Natural killer cell (primary cell): ENCODE data around the gene TMEM131. TPM values are rescaled to one million over a fixed set of nuclear protein-coding genes. Genes with fewer than 3 reads are reported as not detected.

ENCODE experiments used
- ATAC-seq, 3 donors: fragments of 150-1000 bp in 2 of 3; fragments of 200-7000 bp in 1 of 3; cut with Tn5 transposase; 1 replicate in 1 of 3; 2 replicates in 2 of 3; pipeline ENCODE4 v1.10.0; 2021; ENCODE audit warnings: mild to moderate bottlenecking in 2 of 3, moderate library complexity in 2 of 3
- DNase-seq, 2 donors: peaks; one replicate each; pipeline versions ENCODE4 v3.0.0 to v3.0.0-alpha.2; 2013 to 2021; ENCODE audit warnings: mixed read lengths in 1 of 2
- H3K27ac ChIP-seq: one replicate; pipeline ENCODE4 v1.5.1; 2013; ENCODE audit warnings: mild to moderate bottlenecking, low read length
- H3K27me3 ChIP-seq: one replicate; pipeline ENCODE4 v1.6.1; 2013; ENCODE audit warnings: low read length; ENCODE audit not compliant: control insufficient read depth, insufficient read depth
- H3K36me3 ChIP-seq: one replicate; pipeline ENCODE4 v1.6.1; 2013; ENCODE audit warnings: low read length; ENCODE audit not compliant: control insufficient read depth, insufficient read depth
- H3K4me1 ChIP-seq: one replicate; pipeline ENCODE4 v1.6.1; 2013; ENCODE audit warnings: low read length; ENCODE audit not compliant: control insufficient read depth, insufficient read depth
- H3K4me3 ChIP-seq: one replicate; pipeline ENCODE4 v1.5.1; 2013; ENCODE audit warnings: low read length
- H3K9me3 ChIP-seq: one replicate; pipeline ENCODE4 v1.6.1; 2013; ENCODE audit warnings: low read length; ENCODE audit not compliant: control insufficient read depth, insufficient read depth
- H3K27ac Mint-ChIP-seq, 2 donors: one replicate each; pipeline ENCODE4 v1.8.0; 2022; ENCODE audit warnings: mild to moderate bottlenecking in 2 of 2, mixed read lengths in 2 of 2, moderate library complexity in 1 of 2
- H3K27me3 Mint-ChIP-seq, 2 donors: one replicate each; pipeline ENCODE4 v1.8.0; 2022; ENCODE audit warnings: low read depth in 2 of 2, mixed read lengths in 2 of 2
- H3K36me3 Mint-ChIP-seq: one replicate; pipeline ENCODE4 v1.8.0; 2022; ENCODE audit warnings: mixed read lengths
- H3K4me1 Mint-ChIP-seq, 2 donors: one replicate each; pipeline ENCODE4 v1.8.0; 2022; ENCODE audit warnings: mixed read lengths in 2 of 2
- H3K4me3 Mint-ChIP-seq: one replicate; pipeline ENCODE4 v1.8.0; 2022; ENCODE audit warnings: mild to moderate bottlenecking, moderate library complexity, mixed read lengths
- H3K9me3 Mint-ChIP-seq, 2 donors: one replicate each; pipeline ENCODE4 v1.8.0; 2022; ENCODE audit warnings: mixed read lengths in 2 of 2
- WGBS: methylation state at CpG from one replicate; pipeline ENCODE4 v1.1.7; 2013; ENCODE audit warnings: missing lambda C conversion rate; ENCODE audit not compliant: insufficient coverage; 5-methylcytosine and 5-hydroxymethylcytosine counted together
- intact Hi-C: fragments of 100-400 bp; cut with micrococcal nuclease; formaldehyde crosslinking; loops from one replicate; pipeline ENCODE4 v1.14.2; 2022
- total RNA-seq, 4 donors: library from RNA; stranded (reverse); fragments of 120-200 nt in 1 of 4; gene quantifications; one replicate each; pipeline versions ENCODE4 v1.2.3 to v1.2.4, GENCODE V29; 2013 to 2022
- TF ChIP-seq, protein P1 (sequence below): fragments of 200-600 bp; IDR thresholded peaks from one replicate; pipeline ENCODE4 v1.8.0; 2022; ENCODE audit warnings: antibody characterized with exemption

The TMEM131 gene
- total RNA-seq, 3 donors from 2014 or later (not counting 1 experiment from before 2014, with no cell fraction given) = 44.8 to 72.1 (median 67.1) TPM

- DNase-seq = no peak
- Mint-ChIP-seq H3K27ac (no peak overlapping the region), H3K36me3 (no peaks in the 10 kb centered on the region), H3K27me3 (no peaks in the 10 kb centered on the region), H3K4me1 (no peaks in the 10 kb centered on the region), H3K9me3 (no peaks in the 10 kb centered on the region), H3K4me3 (no peak overlapping the region)
- Histone ChIP-seq H3K4me3 (no peak overlapping the region), H3K27ac (no peak overlapping the region), H3K36me3 (no peaks in the 10 kb centered on the region), H3K9me3 (no peaks in the 10 kb centered on the region), H3K27me3 (no peaks in the 10 kb centered on the region), H3K4me1 (peaks cover 11% of the 10 kb centered on the region)
- intact Hi-C loops = no loop called here
- WGBS = 74% methylated on average over 3 of the region's 3 CpGs
- TF ChIP-seq, protein P1, sequence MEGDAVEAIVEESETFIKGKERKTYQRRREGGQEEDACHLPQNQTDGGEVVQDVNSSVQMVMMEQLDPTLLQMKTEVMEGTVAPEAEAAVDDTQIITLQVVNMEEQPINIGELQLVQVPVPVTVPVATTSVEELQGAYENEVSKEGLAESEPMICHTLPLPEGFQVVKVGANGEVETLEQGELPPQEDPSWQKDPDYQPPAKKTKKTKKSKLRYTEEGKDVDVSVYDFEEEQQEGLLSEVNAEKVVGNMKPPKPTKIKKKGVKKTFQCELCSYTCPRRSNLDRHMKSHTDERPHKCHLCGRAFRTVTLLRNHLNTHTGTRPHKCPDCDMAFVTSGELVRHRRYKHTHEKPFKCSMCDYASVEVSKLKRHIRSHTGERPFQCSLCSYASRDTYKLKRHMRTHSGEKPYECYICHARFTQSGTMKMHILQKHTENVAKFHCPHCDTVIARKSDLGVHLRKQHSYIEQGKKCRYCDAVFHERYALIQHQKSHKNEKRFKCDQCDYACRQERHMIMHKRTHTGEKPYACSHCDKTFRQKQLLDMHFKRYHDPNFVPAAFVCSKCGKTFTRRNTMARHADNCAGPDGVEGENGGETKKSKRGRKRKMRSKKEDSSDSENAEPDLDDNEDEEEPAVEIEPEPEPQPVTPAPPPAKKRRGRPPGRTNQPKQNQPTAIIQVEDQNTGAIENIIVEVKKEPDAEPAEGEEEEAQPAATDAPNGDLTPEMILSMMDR = no peak
- no peak for ATAC-seq
Observed at GRCh38 chr2:98008415-98008814, 12.7 kb upstream of the TMEM131 start.

GRCh38 chr2:98006378-98006777 lies 10.6 kb upstream of the TMEM131 start:
- Histone ChIP-seq H3K27ac (no peak overlapping the region), H3K4me3 (no peak overlapping the region), H3K9me3 (no peaks in the 10 kb centered on the region), H3K27me3 (no peaks in the 10 kb centered on the region), H3K4me1 (peaks cover 3% of the 10 kb centered on the region), H3K36me3 (no peaks in the 10 kb centered on the region)
- H3K9me3 Mint-ChIP-seq = no peaks in the 10 kb centered on the region
- no peaks in the 10 kb centered on the region for H3K4me1 Mint-ChIP-seq
- intact Hi-C loops = no loop called here
- no peak for ATAC-seq
- H3K4me3 Mint-ChIP-seq = no peak overlapping the region
- no peak overlapping the region for H3K27ac Mint-ChIP-seq
- TF ChIP-seq, protein P1 = no peak
- WGBS = no CpG with 5 or more reads among the region's 11 CpGs
- H3K27me3 Mint-ChIP-seq = no peaks in the 10 kb centered on the region
- H3K36me3 Mint-ChIP-seq = no peaks in the 10 kb centered on the region
- no peak for DNase-seq

- no peak for DNase-seq
- Histone ChIP-seq H3K27me3 (no peaks in the 10 kb centered on the region), H3K27ac (no peak overlapping the region), H3K9me3 (no peaks in the 10 kb centered on the region), H3K4me3 (no peak overlapping the region), H3K36me3 (no peaks in the 10 kb centered on the region), H3K4me1 (no peaks in the 10 kb centered on the region)
- Mint-ChIP-seq H3K4me3 (no peak overlapping the region), H3K4me1 (no peaks in the 10 kb centered on the region), H3K27me3 (no peaks in the 10 kb centered on the region), H3K9me3 (no peaks in the 10 kb centered on the region), H3K36me3 (no peaks in the 10 kb centered on the region), H3K27ac (no peak overlapping the region)
- TF ChIP-seq, protein P1 = no peak
- intact Hi-C loops = no loop called here
- no peak for ATAC-seq
- 98% methylated on average over 3 of the region's 3 CpGs for WGBS
Observed at GRCh38 chr2:98004613-98005012, 8.9 kb upstream of the TMEM131 start.

- H3K9me3 Mint-ChIP-seq = no peaks in the 10 kb centered on the region
- no peaks in the 10 kb centered on the region for H3K27me3 ChIP-seq
- TF ChIP-seq, protein P1 = no peak
- H3K9me3 ChIP-seq = no peaks in the 10 kb centered on the region
- intact Hi-C loops = no loop called here
- WGBS = no CpG with 5 or more reads among the region's 2 CpGs
- H3K36me3 ChIP-seq = no peaks in the 10 kb centered on the region
- no peaks in the 10 kb centered on the region for H3K36me3 Mint-ChIP-seq
- H3K27ac ChIP-seq = no peak overlapping the region
- no peak overlapping the region for H3K4me3 Mint-ChIP-seq
- ATAC-seq = no peak
- H3K27me3 Mint-ChIP-seq = no peaks in the 10 kb centered on the region
- no peak overlapping the region for H3K4me3 ChIP-seq
- no peak overlapping the region for H3K27ac Mint-ChIP-seq
- DNase-seq = no peak
- no peaks in the 10 kb centered on the region for H3K4me1 Mint-ChIP-seq
- H3K4me1 ChIP-seq = no peaks in the 10 kb centered on the region
Observed at GRCh38 chr2:98004047-98004446, 8.3 kb upstream of the TMEM131 start.
